PC-3 (cell line): Measurements from ENCODE around the gene TRIM39.

Source experiments
- CTCF ChIP-seq: fragments of 300-600 bp; sonication (generic); conservative IDR thresholded peaks from 2 replicates; pipeline ENCODE4 v1.5.1; 2017; ENCODE audit warnings: antibody characterized with exemption, low read depth, mild to moderate bottlenecking, low read length
- EZH2 ChIP-seq: fragments of 300-600 bp; sonication (generic); IDR thresholded peaks from one replicate; pipeline ENCODE4 v1.6.1; 2017; ENCODE audit warnings: antibody characterized with exemption, mild to moderate bottlenecking, low read length; ENCODE audit not compliant: unreplicated experiment

- TF ChIP-seq CTCF (no peak), EZH2 (no peak)
These were observed 29.8 kb downstream of the TRIM39 start for GRCh38 chr6:30356536-30356935.
